B cell (primary cell): ENCODE results near the gene DNAJB1.

Experiments used
- CTCF ChIP-seq: fragments of 200-600 bp; IDR thresholded peaks from one replicate; pipeline ENCODE4 v1.8.0; 2022; ENCODE audit warnings: antibody characterized with exemption, mild to moderate bottlenecking
- EZH2 ChIP-seq: IDR thresholded peaks from 2 replicates; pipeline ENCODE4 v1.6.1; 2012; ENCODE audit warnings: borderline replicate concordance, low read depth, mild to moderate bottlenecking, moderate library complexity, low read length; ENCODE audit not compliant: insufficient read depth, poor library complexity, severe bottlenecking

- no peak for TF ChIP-seq CTCF
- no peak for TF ChIP-seq EZH2
Observed at GRCh38 chr19:14560776-14561108, 42.5 kb upstream of the DNAJB1 start.
